GM12878 (cell line): ENCODE data around the gene GGT1. TPM values are rescaled to one million over a fixed set of nuclear protein-coding genes. Genes with fewer than 3 reads are reported as not detected.

Experiments used
- BCL11A ChIP-seq: IDR thresholded peaks from 2 replicates; pipeline ENCODE4 v1.6.1; 2011; ENCODE audit warnings: low read depth, low read length
- CREM ChIP-seq: IDR thresholded peaks from 2 replicates; pipeline ENCODE4 v1.6.1; 2014; ENCODE audit warnings: antibody characterized with exemption, low read depth
- EZH2 ChIP-seq: IDR thresholded peaks from 2 replicates; pipeline ENCODE4 v1.6.1; 2012; ENCODE audit warnings: low read depth, mild to moderate bottlenecking, control low read depth, inconsistent platforms, low read length, borderline replicate concordance; ENCODE audit not compliant: control insufficient read depth
- FOS ChIP-seq: IDR thresholded peaks from 3 replicates; pipeline ENCODE4 v1.6.1; 2011; ENCODE audit warnings: borderline replicate concordance; ENCODE audit not compliant: insufficient read length; ENCODE audit errors: extremely low read depth
- HCFC1 ChIP-seq: fragments of 150-350 bp; IDR thresholded peaks from 2 replicates; pipeline ENCODE4 v1.6.1; 2014; ENCODE audit warnings: low read length
- IRF4 ChIP-seq: IDR thresholded peaks from 2 replicates; pipeline ENCODE4 v1.6.1; 2011; ENCODE audit warnings: low read depth, low read length
- KLF5 ChIP-seq: fragments of 450-650 bp; IDR thresholded peaks from 2 replicates; pipeline ENCODE4 v1.6.1; 2014; ENCODE audit warnings: mild to moderate bottlenecking; ENCODE audit not compliant: partially characterized antibody
- MXI1 ChIP-seq: fragments of 150-350 bp; IDR thresholded peaks from 2 replicates; pipeline ENCODE4 v1.6.1; 2011; ENCODE audit warnings: low read depth, mild to moderate bottlenecking, inconsistent platforms, low read length, improper control_type of control experiment
- PAX5 ChIP-seq: IDR thresholded peaks from 2 replicates; pipeline ENCODE4 v1.6.1; 2011; ENCODE audit warnings: low read depth, low read length, borderline replicate concordance
- PML ChIP-seq: IDR thresholded peaks from 2 replicates; pipeline ENCODE4 v1.6.1; 2012; ENCODE audit warnings: low read length, inconsistent platforms
- POLR2AphosphoS2 ChIP-seq: IDR thresholded peaks from 2 replicates; pipeline ENCODE4 v1.6.1; 2011; ENCODE audit warnings: low read depth, mild to moderate bottlenecking, low read length, improper control_type of control experiment, moderate library complexity
- SIX5 ChIP-seq: IDR thresholded peaks from 2 replicates; pipeline ENCODE4 v1.6.1; 2011; ENCODE audit warnings: mild to moderate bottlenecking, low read depth, low read length, moderate library complexity; ENCODE audit not compliant: severe bottlenecking
- SMARCA5 ChIP-seq: fragments of 450-650 bp; IDR thresholded peaks from 2 replicates; pipeline ENCODE4 v1.6.1; 2017; ENCODE audit warnings: mild to moderate bottlenecking
- SPI1 ChIP-seq: IDR thresholded peaks from 2 replicates; pipeline ENCODE4 v1.6.1; 2011; ENCODE audit warnings: low read depth, mild to moderate bottlenecking, low read length, moderate library complexity, borderline replicate concordance; ENCODE audit not compliant: insufficient read depth
- SRF ChIP-seq, 2 experiments: IDR thresholded peaks; 2 replicates each; pipeline ENCODE4 v1.6.1; 2011; ENCODE audit warnings: low read depth in 2 of 2, low read length in 2 of 2, mild to moderate bottlenecking in 1 of 2, moderate library complexity in 1 of 2
- TAF1 ChIP-seq: IDR thresholded peaks from 2 replicates; pipeline ENCODE4 v1.6.1; 2011; ENCODE audit warnings: mild to moderate bottlenecking, low read depth, low read length, borderline replicate concordance
- TCF7 ChIP-seq: IDR thresholded peaks from 2 replicates; pipeline ENCODE4 v1.6.1; 2014; ENCODE audit warnings: antibody characterized with exemption, borderline replicate concordance
- ZNF217 ChIP-seq: fragments of 450-650 bp; IDR thresholded peaks from 2 replicates; pipeline ENCODE4 v1.6.1; 2017; ENCODE audit warnings: antibody characterized with exemption, mild to moderate bottlenecking
- ZNF274 ChIP-seq: IDR thresholded peaks from one replicate; pipeline ENCODE4 v1.8.0; 2011; ENCODE audit not compliant: insufficient read length, insufficient read depth
- polyA plus RNA-seq, 11 experiments: library from polyadenylated mRNA; depleted of rRNA in 4 of 11; unstranded in 6 of 11; stranded (reverse) in 5 of 11; fragments of >200 nt; fragmentation: Nextera tagmentation in 4 of 11; fragmentation: Illumina TruSeq in 1 of 11; extraction: Ambion mirVana in 4 of 11; extraction: Trizol in 1 of 11; gene quantifications; 1 replicate in 1 of 11; 2 replicates in 10 of 11; pipeline versions ENCODE4 v1.2.1 to v1.2.3, GENCODE V29; 2011 to 2016; ENCODE audit warnings: inconsistent platforms in 2 of 11, missing spikeins in 2 of 11, low read depth in 1 of 11
- total RNA-seq, 4 experiments: library from RNA; depleted of rRNA in 3 of 4; stranded (reverse); fragments of >200 nt in 3 of 4; fragmentation: Illumina TruSeq in 1 of 4; extraction: Trizol in 1 of 4; gene quantifications; 2 replicates each; pipeline versions ENCODE4 v1.2.1 to v1.2.3, GENCODE V29; 2013 to 2021
- TF ChIP-seq, protein P1 (sequence below), 3 experiments: IDR thresholded peaks in 2 of 3; conservative IDR thresholded peaks in 1 of 3; 2 replicates each; pipeline ENCODE4 v1.5.1; 2011; ENCODE audit warnings: low read depth in 3 of 3, low read length in 3 of 3, mild to moderate bottlenecking in 3 of 3, control low read depth in 2 of 3, moderate library complexity in 2 of 3, inconsistent platforms in 1 of 3, mixed read lengths in 1 of 3; ENCODE audit not compliant: control insufficient read depth in 2 of 3, insufficient read depth in 1 of 3; ENCODE audit errors: extremely low read depth in 1 of 3
- TF ChIP-seq, protein P2 (sequence below): fragments of 450-650 bp; IDR thresholded peaks from 2 replicates; pipeline ENCODE4 v1.6.1; 2017; ENCODE audit warnings: mild to moderate bottlenecking, low read depth, inconsistent platforms; ENCODE audit not compliant: poor library complexity, severe bottlenecking
- TF ChIP-seq, protein P3 (sequence below): fragments of 450-650 bp; IDR thresholded peaks from 2 replicates; pipeline ENCODE4 v1.6.1; 2017; ENCODE audit warnings: mild to moderate bottlenecking, moderate library complexity

GGT1 gene
- total and polyA plus RNA-seq, 10 of the 15 experiments (the other 5 are each of a cell fraction or from before 2014, with no cell fraction given), result 0.47 to 26.6 (median 9.1) TPM

DNA sequence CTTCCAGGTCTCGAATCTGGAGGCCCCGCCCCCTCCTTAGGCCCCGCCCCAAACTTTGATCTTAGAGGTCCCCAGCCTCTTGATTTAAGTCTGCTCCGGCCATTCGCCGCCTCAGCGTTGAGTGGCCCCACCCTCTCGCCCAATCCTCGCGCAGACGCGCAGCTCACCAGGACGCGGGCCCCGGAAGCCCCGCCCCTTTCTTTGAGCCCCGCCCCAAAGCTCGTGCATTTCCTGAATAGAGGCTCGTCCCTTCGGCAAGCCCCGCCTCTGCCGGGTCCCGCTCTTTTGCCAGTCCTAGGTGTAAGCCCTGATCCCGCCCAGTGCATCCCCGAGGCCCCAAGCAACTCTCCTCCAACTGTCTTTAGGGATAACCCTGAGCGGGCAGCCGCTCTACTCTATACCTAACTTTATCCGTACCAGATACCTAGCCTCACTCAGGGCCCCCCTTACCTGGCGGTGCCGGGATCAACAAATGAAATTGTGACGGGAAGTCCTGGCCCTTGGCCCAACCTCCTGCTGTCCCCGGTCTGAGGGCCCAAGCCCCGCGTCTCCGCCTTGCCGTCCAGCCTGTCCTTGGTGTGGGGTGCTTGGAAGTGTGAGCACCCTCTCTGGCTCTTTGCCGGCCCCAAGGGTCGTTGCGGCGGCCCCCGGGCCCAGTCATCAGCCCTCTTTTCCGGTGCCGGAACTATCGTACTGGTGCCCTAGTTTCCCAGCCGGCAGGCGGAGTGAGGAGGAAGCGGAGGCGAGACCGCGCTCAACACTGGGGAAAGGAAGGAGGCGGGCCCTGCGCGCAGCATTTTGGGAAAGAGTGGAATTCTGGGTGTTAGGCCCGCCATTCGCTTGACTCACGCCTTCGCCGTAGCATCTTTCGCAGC lies 47.6 kb upstream of the GGT1 start, which contains the start of gene SNRPD3 (continued):
- TF ChIP-seq, protein P1, sequence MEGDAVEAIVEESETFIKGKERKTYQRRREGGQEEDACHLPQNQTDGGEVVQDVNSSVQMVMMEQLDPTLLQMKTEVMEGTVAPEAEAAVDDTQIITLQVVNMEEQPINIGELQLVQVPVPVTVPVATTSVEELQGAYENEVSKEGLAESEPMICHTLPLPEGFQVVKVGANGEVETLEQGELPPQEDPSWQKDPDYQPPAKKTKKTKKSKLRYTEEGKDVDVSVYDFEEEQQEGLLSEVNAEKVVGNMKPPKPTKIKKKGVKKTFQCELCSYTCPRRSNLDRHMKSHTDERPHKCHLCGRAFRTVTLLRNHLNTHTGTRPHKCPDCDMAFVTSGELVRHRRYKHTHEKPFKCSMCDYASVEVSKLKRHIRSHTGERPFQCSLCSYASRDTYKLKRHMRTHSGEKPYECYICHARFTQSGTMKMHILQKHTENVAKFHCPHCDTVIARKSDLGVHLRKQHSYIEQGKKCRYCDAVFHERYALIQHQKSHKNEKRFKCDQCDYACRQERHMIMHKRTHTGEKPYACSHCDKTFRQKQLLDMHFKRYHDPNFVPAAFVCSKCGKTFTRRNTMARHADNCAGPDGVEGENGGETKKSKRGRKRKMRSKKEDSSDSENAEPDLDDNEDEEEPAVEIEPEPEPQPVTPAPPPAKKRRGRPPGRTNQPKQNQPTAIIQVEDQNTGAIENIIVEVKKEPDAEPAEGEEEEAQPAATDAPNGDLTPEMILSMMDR (IDR thresholded peaks at IDR 0.05 in 2 of 3, conservative IDR thresholded peaks at IDR 0.05 in 1 of 3; ENCODE audit: control insufficient read depth in 2 of 3, extremely low read depth in 1 of 3, insufficient read depth in 1 of 3, low read depth in 3 of 3, low read length in 3 of 3), result no peak
- no peak for TF ChIP-seq IRF4
- no peak for TF ChIP-seq ZNF274
- peak; percentile 39; the same call in 1 of the 2 replicates for TF ChIP-seq ZNF217
- TF ChIP-seq BCL11A, result no peak
- peak; percentile 87 for TF ChIP-seq KLF5
- TF ChIP-seq HCFC1, result peak; percentile 85
- peak; percentile 57; the same call in 1 of the 2 replicates for TF ChIP-seq SMARCA5
- TF ChIP-seq POLR2AphosphoS2, result peak; percentile 82
- TF ChIP-seq SPI1, result peak; percentile 32; the same call in 1 of the 2 replicates
- TF ChIP-seq FOS, result peak; percentile 25
- no peak; the same call in 1 of the 2 replicates for TF ChIP-seq PAX5
- TF ChIP-seq SRF (IDR thresholded peaks at IDR 0.05; ENCODE audit: low read depth in 2 of 2, low read length in 2 of 2), result peak in 1 of 2 experiments; percentile 87; a peak in 2 of 4 replicates
- peak; percentile 92 for TF ChIP-seq PML
- TF ChIP-seq, protein P2, sequence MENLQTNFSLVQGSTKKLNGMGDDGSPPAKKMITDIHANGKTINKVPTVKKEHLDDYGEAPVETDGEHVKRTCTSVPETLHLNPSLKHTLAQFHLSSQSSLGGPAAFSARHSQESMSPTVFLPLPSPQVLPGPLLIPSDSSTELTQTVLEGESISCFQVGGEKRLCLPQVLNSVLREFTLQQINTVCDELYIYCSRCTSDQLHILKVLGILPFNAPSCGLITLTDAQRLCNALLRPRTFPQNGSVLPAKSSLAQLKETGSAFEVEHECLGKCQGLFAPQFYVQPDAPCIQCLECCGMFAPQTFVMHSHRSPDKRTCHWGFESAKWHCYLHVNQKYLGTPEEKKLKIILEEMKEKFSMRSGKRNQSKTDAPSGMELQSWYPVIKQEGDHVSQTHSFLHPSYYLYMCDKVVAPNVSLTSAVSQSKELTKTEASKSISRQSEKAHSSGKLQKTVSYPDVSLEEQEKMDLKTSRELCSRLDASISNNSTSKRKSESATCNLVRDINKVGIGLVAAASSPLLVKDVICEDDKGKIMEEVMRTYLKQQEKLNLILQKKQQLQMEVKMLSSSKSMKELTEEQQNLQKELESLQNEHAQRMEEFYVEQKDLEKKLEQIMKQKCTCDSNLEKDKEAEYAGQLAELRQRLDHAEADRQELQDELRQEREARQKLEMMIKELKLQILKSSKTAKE, result peak; percentile 76
- TF ChIP-seq, protein P3, sequence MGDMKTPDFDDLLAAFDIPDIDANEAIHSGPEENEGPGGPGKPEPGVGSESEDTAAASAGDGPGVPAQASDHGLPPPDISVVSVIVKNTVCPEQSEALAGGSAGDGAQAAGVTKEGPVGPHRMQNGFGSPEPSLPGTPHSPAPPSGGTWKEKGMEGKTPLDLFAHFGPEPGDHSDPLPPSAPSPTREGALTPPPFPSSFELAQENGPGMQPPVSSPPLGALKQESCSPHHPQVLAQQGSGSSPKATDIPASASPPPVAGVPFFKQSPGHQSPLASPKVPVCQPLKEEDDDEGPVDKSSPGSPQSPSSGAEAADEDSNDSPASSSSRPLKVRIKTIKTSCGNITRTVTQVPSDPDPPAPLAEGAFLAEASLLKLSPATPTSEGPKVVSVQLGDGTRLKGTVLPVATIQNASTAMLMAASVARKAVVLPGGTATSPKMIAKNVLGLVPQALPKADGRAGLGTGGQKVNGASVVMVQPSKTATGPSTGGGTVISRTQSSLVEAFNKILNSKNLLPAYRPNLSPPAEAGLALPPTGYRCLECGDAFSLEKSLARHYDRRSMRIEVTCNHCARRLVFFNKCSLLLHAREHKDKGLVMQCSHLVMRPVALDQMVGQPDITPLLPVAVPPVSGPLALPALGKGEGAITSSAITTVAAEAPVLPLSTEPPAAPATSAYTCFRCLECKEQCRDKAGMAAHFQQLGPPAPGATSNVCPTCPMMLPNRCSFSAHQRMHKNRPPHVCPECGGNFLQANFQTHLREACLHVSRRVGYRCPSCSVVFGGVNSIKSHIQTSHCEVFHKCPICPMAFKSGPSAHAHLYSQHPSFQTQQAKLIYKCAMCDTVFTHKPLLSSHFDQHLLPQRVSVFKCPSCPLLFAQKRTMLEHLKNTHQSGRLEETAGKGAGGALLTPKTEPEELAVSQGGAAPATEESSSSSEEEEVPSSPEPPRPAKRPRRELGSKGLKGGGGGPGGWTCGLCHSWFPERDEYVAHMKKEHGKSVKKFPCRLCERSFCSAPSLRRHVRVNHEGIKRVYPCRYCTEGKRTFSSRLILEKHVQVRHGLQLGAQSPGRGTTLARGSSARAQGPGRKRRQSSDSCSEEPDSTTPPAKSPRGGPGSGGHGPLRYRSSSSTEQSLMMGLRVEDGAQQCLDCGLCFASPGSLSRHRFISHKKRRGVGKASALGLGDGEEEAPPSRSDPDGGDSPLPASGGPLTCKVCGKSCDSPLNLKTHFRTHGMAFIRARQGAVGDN, result no peak; the same call in 1 of the 2 replicates
- no peak for TF ChIP-seq TCF7
- no peak for TF ChIP-seq EZH2
- peak; percentile 93 for TF ChIP-seq TAF1
- TF ChIP-seq MXI1, result peak; percentile 83
- peak; percentile 80 for TF ChIP-seq CREM
- peak; percentile 68 for TF ChIP-seq SIX5
